Measurements from ENCODE around the gene ABCF2. TPM values are rescaled to one million over a fixed set of nuclear protein-coding genes. Genes with fewer than 3 reads are reported as not detected.

Gene ABCF2
- total and polyA plus RNA-seq, 2 of the 13 experiments (the other 11 are each of a cell fraction or from before 2014, with no cell fraction given): 16.3 to 42.5 TPM

DNA sequence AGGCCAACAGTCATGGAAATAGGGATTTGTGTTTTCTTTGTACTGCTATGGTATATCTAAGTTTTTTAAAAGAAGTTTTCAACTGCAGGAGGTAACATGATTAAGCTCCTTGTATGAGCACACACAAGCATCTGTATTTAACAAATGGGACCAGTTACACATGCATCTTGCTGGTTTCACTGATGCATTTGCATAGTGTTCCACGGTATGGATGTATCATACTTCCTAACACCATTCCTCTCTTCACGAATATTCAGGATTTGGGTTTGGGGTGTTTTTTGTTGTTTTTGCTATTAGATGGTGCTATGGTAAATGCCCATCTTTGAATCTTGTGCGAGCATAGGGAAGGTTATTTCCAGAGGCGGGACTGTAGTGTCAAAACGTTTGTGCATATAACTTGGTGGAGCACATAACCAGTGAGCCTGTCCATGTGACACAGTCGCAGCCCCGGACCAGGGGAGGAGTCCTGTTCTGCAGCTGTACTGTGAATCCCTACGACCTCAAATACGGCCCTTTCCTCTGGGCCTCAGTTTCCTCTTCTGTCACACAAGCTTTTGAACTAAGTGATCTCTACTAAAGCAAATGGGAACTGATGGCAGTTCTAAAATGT lies 18.6 kb downstream of the ABCF2 start:
- Histone ChIP-seq H3K4me3 (replicated peaks in 1 of 3; ENCODE audit: insufficient read depth in 1 of 3, low read depth in 2 of 3, low read length in 3 of 3) (no peak overlapping the region), H2AFZ (ENCODE audit: low read length) (no peak overlapping the region), H3K4me1 (ENCODE audit: insufficient read depth, low read length) (no peaks in the 10 kb centered on the region), H3K9me3 (ENCODE audit: low read length) (no peaks in the 10 kb centered on the region), H3K9ac (ENCODE audit: insufficient read depth, low read depth, low read length) (no peak overlapping the region), H3K27me3 (ENCODE audit: control insufficient read depth in 1 of 2, insufficient read depth in 2 of 2, low read length in 2 of 2) (peaks cover 4 to 48% of the 10 kb centered on the region in 2 experiments; a peak in 4 of 5 replicates), H3K27ac (ENCODE audit: extremely low read length, insufficient read depth, low read length) (no peak overlapping the region), H4K20me1 (ENCODE audit: insufficient read depth, low read length) (0 out of 2 replicates have a peak, but pooled peaks cover 3% of the 10 kb centered on the region), H3K36me3 (replicated peaks in 1 of 2; ENCODE audit: control insufficient read depth in 1 of 2, insufficient read depth in 2 of 2, low read length in 2 of 2) (0 out of 5 replicates have a peak, but pooled peaks cover 0 to 3% of the 10 kb centered on the region in 2 experiments), H3K79me2 (ENCODE audit: insufficient read depth, low read length) (no peaks in the 10 kb centered on the region), H3K4me2 (ENCODE audit: low read depth, low read length) (no peak overlapping the region)
- WGBS (ENCODE audit: low lambda C conversion rate): 1% methylated on average over 7 of the region's 9 CpGs
- in situ Hi-C loops (cut with HindIII; ENCODE audit: extremely low pct_ligation_motif_present, low pct_unique_long_range_greater_than_20kb) (no loop called here), intact Hi-C loops (cut with micrococcal nuclease; ENCODE audit: unreplicated experiment) (no loop called here)
- CTCF ChIA-PET (ENCODE audit: low intra/inter-chr PET ratio, low total read pairs): no interaction called here
- TF ChIP-seq SALL2 (CRISPR knock-in tag; IDR thresholded peaks at IDR 0.05): no peak
- TF ChIP-seq, protein P1, sequence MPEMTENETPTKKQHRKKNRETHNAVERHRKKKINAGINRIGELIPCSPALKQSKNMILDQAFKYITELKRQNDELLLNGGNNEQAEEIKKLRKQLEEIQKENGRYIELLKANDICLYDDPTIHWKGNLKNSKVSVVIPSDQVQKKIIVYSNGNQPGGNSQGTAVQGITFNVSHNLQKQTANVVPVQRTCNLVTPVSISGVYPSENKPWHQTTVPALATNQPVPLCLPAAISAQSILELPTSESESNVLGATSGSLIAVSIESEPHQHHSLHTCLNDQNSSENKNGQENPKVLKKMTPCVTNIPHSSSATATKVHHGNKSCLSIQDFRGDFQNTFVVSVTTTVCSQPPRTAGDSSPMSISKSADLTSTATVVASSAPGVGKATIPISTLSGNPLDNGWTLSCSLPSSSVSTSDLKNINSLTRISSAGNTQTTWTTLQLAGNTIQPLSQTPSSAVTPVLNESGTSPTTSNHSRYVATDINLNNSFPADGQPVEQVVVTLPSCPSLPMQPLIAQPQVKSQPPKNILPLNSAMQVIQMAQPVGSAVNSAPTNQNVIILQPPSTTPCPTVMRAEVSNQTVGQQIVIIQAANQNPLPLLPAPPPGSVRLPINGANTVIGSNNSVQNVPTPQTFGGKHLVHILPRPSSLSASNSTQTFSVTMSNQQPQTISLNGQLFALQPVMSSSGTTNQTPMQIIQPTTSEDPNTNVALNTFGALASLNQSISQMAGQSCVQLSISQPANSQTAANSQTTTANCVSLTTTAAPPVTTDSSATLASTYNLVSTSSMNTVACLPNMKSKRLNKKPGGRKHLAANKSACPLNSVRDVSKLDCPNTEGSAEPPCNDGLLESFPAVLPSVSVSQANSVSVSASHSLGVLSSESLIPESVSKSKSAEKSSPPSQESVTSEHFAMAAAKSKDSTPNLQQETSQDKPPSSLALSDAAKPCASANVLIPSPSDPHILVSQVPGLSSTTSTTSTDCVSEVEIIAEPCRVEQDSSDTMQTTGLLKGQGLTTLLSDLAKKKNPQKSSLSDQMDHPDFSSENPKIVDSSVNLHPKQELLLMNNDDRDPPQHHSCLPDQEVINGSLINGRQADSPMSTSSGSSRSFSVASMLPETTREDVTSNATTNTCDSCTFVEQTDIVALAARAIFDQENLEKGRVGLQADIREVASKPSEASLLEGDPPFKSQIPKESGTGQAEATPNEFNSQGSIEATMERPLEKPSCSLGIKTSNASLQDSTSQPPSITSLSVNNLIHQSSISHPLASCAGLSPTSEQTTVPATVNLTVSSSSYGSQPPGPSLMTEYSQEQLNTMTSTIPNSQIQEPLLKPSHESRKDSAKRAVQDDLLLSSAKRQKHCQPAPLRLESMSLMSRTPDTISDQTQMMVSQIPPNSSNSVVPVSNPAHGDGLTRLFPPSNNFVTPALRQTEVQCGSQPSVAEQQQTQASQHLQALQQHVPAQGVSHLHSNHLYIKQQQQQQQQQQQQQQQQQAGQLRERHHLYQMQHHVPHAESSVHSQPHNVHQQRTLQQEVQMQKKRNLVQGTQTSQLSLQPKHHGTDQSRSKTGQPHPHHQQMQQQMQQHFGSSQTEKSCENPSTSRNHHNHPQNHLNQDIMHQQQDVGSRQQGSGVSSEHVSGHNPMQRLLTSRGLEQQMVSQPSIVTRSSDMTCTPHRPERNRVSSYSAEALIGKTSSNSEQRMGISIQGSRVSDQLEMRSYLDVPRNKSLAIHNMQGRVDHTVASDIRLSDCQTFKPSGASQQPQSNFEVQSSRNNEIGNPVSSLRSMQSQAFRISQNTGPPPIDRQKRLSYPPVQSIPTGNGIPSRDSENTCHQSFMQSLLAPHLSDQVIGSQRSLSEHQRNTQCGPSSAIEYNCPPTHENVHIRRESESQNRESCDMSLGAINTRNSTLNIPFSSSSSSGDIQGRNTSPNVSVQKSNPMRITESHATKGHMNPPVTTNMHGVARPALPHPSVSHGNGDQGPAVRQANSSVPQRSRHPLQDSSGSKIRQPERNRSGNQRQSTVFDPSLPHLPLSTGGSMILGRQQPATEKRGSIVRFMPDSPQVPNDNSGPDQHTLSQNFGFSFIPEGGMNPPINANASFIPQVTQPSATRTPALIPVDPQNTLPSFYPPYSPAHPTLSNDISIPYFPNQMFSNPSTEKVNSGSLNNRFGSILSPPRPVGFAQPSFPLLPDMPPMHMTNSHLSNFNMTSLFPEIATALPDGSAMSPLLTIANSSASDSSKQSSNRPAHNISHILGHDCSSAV (CRISPR knock-in tag; IDR thresholded peaks at IDR 0.05; ENCODE audit: borderline replicate concordance): no peak
- TF ChIP-seq, protein P2, sequence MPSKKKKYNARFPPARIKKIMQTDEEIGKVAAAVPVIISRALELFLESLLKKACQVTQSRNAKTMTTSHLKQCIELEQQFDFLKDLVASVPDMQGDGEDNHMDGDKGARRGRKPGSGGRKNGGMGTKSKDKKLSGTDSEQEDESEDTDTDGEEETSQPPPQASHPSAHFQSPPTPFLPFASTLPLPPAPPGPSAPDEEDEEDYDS (CRISPR knock-in tag; IDR thresholded peaks at IDR 0.05): no peak
- no peak for TF ChIP-seq ZNF317 (CRISPR knock-in tag; IDR thresholded peaks at IDR 0.05)
- no peak for TF ChIP-seq ZNF501 (CRISPR knock-in tag; IDR thresholded peaks at IDR 0.05)
- TF ChIP-seq KDM2A (CRISPR knock-in tag; IDR thresholded peaks at IDR 0.05; ENCODE audit: borderline replicate concordance, low read depth): no peak
- TF ChIP-seq, protein P3, sequence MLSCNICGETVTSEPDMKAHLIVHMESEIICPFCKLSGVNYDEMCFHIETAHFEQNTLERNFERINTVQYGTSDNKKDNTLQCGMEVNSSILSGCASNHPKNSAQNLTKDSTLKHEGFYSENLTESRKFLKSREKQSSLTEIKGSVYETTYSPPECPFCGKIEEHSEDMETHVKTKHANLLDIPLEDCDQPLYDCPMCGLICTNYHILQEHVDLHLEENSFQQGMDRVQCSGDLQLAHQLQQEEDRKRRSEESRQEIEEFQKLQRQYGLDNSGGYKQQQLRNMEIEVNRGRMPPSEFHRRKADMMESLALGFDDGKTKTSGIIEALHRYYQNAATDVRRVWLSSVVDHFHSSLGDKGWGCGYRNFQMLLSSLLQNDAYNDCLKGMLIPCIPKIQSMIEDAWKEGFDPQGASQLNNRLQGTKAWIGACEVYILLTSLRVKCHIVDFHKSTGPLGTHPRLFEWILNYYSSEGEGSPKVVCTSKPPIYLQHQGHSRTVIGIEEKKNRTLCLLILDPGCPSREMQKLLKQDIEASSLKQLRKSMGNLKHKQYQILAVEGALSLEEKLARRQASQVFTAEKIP (CRISPR knock-in tag; IDR thresholded peaks at IDR 0.05; ENCODE audit: borderline replicate concordance): no peak
- TF ChIP-seq ZNF773 (CRISPR knock-in tag; IDR thresholded peaks at IDR 0.05; ENCODE audit: borderline replicate concordance): no peak
- TF ChIP-seq PRPF4 (IDR thresholded peaks at IDR 0.05; ENCODE audit: low read depth, low read length, poor library complexity, severe bottlenecking): no peak
- BruUV-seq (replicated peaks): no TSS peak
- ATAC-seq: peak; percentile 22; the same call in 1 of the 3 replicates
- no peak for DNase-seq (ENCODE audit: low spot score)
- FAIRE-seq: no peak
- POLR2A ChIA-PET: no interaction called here
